ENCODE measurements around the gene SNX14.

DNA sequence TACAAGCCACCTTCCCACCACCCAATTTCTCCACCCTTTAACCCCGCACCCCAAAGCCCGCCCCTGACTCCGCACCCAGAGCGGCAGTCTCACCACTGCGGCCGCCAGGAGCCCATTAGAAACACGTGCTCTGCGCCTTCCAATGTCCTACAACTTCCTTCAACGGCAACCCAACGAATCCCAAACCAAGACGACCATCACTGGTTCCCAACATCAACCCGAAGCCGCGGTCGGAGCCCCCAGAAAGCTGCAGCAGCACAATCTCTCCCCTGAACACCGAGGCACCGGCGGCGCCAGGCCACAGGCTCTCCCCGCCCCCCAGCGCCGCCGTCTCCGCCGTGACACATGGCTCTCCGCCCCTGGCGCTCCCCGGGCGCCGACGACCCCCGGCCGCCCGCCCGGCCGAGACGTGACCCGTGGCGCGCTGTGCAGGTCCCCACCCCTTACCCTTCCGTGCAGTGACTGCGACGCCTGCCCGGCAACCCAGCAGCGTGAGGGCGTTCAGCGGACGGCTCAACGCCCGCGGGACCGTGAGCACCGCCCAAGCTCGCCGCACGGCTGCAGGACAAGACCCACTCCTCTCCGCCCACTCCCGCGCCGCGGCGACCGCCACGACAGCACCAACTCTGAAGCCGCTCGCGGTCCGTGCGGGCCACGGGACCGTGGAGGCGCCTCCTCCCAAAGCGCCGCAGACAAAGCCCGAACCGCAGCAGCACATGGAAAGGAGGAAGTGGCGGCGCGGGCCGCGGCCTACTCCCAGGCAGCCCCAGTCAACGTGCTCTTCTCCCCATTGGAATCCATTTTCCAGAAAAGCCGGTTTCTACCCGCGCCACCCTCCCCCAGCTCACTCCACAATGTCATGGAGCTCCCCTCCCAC, 48.5 kb upstream of the SNX14 start:
- TF ChIP-seq, protein P1, sequence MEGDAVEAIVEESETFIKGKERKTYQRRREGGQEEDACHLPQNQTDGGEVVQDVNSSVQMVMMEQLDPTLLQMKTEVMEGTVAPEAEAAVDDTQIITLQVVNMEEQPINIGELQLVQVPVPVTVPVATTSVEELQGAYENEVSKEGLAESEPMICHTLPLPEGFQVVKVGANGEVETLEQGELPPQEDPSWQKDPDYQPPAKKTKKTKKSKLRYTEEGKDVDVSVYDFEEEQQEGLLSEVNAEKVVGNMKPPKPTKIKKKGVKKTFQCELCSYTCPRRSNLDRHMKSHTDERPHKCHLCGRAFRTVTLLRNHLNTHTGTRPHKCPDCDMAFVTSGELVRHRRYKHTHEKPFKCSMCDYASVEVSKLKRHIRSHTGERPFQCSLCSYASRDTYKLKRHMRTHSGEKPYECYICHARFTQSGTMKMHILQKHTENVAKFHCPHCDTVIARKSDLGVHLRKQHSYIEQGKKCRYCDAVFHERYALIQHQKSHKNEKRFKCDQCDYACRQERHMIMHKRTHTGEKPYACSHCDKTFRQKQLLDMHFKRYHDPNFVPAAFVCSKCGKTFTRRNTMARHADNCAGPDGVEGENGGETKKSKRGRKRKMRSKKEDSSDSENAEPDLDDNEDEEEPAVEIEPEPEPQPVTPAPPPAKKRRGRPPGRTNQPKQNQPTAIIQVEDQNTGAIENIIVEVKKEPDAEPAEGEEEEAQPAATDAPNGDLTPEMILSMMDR (IDR thresholded peaks at IDR 0.05) = no peak
- no peak for TF ChIP-seq POLR2A (IDR thresholded peaks at IDR 0.05)
- TF ChIP-seq EP300 (IDR thresholded peaks at IDR 0.05) = no peak

All from ovary (tissue), 3 donors.